HG03108 (cell line): Measurements from ENCODE around the gene SPRYD4.

Source experiments
- ATAC-seq: cut with Tn5 transposase; IDR thresholded peaks from one replicate; pipeline ENCODE4 v1.9.1; 2021; ENCODE audit warnings: moderate library complexity; ENCODE audit not compliant: unreplicated experiment

SPRYD4 gene

DNA sequence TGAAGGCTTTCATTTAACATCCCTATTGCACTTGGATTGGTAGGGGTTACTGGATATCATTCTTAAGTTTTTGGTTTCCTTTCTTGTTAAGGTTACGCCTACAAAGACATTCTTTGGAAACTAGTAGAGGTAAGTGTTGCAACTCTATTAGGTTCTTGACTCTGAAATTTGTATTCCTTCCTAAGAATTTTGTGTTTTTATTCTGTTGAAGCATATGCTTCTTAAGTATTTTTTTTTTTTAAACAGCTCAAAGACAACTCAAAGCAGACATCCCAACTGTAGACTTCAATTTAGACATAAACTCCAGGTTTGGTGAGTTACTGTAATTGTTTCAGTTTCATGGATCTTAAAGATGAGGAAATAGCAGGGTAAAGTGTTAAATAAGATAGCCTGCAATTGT, 52.1 kb downstream of the SPRYD4 start:
- no peak for ATAC-seq

DNA sequence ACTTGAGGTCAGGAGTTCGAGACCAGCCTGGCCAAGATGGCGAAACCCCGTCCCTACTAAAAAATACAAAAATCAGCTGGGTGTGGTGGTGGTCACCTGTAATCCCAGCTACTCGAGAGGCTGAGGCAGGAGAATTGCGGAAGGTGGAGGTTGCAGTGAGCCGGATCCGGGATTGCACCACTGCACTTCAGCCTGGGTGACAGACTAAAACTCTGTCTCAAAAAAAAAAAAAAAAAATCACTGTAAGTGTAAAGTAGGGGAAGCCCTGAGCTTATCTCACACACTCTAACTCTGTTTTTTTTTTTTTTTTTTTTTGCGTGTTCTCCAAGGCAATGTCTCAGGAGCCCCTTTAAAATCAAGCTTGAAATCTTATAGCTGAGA, 52.8 kb downstream of the SPRYD4 start:
- no peak for ATAC-seq

GRCh38 chr12:56521590-56522371, 53.4 kb downstream of the SPRYD4 start, which contains the start of gene RBMS2:
Gene RBMS2 (plus strand): TSS chr12:56521820. CDS start chr12:56522024, 204 bp downstream.
- ATAC-seq = no peak

GRCh38 chr12:56522411-56523193, 54.2 kb downstream of the SPRYD4 start:
- no peak for ATAC-seq

DNA sequence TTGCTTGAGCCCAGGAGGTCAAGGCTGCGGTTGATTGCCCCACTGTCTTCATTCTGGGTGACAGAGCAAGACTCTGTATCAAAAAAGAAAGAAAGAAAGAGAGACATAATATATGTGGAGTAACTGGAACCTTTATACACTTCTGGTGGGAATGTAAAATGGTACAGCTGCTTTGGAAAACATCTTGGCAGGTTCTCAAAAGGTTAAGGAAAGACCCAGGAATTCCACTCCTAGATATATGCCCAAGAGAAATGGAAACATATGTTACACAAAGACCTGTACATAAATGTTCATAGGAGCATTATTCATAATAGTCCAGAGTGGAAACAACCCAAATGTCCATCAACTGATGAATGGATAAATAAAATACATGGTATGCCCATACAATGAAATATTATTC, 60.5 kb downstream of the SPRYD4 start:
- no peak for ATAC-seq
